ENCODE results near the gene SRRM3.
"Not testable (repeated sequence)": the region's sequence is repeated elsewhere in the genome, so short reads cannot be mapped to it uniquely, and the experiment has no call there.

The SRRM3 gene

DNA sequence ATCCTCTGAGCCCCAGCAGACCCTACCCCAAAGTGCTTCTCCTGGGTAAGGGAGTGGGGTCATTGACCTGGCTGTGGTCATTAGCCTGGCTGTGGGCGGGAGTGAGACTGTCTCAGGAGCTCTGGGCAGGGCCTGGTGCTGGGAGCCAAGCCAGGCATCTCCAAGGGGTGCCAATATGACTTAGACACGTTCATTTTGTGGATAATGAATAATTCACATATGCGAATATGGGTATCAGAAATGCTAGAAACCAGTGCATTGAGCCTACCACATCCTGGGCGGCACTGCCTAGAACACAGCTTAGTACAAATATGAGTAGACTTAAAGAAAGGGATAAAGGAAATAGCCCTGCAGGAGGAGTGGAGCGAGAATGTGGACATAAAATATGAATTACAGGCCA is 14.4 kb upstream of the SRRM3 start:
- in situ Hi-C loops (cut with MboI; ENCODE audit: low sequenced_read_pairs), result no loop called here

DNA sequence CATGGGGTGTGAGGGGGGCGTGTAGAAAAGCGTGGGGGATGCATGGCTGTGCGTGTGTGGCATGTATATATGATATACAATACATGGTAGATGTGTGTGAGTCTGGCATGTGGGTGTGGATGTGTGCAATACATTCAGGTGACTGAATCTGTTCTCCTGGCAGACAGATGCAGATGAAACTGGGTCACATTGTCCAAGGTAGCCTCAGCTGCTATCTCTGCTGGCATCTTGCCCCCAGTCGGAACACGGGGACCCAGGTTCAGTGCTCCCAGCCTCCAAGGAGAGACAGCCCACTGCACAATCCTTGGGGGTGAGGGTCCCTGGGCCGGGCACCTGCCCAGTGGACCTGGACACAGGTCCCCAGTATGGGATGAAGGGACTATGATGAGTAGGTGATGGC is 12.4 kb upstream of the SRRM3 start:
- in situ Hi-C loops (cut with MboI; ENCODE audit: low sequenced_read_pairs), result no loop called here

DNA sequence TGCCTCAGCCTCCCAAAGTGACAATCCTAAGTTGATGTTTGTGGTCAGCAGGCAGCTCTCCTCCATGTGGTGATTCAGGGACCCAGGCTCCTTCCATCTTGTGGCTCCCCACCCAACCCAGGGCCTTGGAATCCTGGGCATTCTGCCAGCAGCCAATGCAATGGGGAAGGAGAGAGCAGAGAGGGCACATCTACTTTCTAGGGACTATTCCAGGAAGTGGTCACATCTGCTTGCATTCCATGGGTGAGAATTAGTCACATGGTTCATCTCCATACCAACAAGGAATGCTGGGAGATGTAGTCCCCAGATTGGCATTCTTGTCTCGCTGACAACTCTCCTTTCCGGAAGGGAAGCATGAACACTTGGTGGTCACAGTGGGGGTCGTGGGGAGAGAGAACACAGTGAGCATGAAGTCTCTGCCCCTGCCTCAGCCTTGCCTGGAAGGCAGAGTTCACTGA is 9.9 kb upstream of the SRRM3 start:
- in situ Hi-C loops (cut with MboI; ENCODE audit: low sequenced_read_pairs), result no loop called here

DNA sequence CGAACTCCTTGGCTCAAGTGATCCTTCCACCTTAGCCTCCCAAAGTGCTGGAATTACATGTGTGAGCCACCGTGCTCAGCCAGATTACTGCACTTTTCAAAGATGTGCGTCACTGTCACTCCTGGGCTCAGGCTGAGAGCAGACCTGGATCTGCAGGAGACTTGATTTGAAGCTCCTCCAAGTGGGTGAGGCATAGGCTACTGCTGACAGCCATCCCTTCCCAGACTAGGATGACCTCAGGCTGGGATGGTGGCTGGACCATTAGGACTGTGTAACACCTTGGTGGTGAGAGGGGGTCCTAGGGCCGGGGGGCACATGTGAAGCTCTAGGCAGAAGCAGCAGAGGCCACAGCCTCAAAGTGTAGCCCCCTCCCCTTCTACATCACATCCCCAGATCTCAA is 8.2 kb upstream of the SRRM3 start:
- in situ Hi-C loops (cut with MboI; ENCODE audit: low sequenced_read_pairs), result no loop called here

DNA sequence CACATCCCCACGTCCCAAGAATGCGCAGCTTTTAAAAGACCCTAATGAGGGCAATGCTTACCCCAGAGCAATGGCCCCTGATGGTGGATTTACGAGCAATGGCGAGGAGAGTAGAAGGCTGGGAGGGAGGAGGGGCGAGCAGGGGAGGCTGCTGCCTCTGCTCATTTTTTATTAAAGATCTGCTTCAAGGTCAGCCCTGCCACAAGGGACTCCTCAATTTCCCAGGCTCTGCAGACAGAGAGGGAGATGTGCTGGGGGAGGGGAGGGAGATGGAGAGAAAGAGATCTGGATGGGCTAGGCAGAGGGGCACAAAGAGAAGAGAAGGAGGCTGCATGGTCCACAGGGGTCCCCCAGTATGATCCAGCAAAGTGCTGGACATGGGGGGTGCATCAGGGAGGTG is 7.8 kb upstream of the SRRM3 start:
- in situ Hi-C loops (cut with MboI; ENCODE audit: low sequenced_read_pairs), result no loop called here

DNA sequence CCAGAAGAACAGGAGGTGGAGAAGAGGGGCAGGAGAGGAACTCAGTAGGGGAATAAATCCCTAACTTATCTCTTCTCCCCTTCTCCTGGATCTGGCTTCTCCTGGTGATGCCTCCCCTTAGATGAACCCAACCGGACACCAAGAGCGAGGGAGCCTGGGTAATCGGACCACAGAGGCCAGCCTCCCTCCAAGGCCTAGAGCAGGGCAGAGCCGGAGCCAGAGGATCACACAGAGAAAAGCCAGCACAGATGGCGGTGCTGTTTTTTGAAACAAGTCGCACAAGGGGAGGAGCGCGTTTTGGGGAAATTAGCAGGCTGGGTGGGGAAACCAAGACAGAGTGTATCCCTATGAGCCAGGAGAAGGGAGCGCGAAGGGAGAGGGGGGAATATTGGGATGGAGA is 4.9 kb upstream of the SRRM3 start:
- in situ Hi-C loops (cut with MboI; ENCODE audit: low sequenced_read_pairs), result no loop called here

DNA sequence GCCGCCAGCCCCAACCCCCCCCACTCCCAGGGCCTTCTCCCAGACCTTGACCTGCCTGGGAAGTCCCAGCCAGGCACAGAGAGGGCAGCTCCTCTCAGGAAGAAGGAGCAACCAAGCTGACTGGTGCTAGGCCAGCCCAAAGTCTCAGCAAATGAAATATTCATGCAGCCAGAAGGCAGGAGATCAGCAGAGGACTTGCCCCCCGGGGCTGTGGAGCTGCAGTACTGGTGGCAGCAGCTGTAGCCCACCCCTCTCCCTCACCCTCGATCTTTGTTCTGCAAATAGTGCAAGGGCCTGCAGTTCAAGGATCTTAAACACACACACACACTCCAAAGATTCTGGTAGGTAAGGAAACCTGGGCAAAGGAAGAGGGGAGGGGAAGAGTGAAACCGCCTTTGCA is 3.5 kb upstream of the SRRM3 start:
- in situ Hi-C loops (cut with MboI; ENCODE audit: low sequenced_read_pairs), result no loop called here

DNA sequence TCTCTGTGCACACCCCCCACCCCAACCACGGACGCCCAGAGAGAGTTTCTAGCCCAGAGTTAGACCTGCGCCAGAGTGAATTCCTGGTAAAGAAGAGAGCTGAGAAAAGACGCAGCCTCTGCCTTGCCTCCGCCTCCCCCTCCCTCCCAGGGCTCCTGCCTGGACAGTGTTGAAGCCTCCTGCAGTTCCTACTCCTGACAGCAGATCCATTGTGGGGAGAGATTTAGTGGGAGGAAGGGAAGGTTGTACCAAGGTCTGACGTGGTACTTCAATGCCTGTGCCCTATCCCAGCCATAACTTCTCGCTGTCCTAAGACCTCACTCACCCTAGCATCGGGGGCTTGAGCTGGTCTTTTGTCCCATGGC is 952 bp downstream of the SRRM3 start:
- in situ Hi-C loops (cut with MboI; ENCODE audit: low sequenced_read_pairs), result no loop called here

DNA sequence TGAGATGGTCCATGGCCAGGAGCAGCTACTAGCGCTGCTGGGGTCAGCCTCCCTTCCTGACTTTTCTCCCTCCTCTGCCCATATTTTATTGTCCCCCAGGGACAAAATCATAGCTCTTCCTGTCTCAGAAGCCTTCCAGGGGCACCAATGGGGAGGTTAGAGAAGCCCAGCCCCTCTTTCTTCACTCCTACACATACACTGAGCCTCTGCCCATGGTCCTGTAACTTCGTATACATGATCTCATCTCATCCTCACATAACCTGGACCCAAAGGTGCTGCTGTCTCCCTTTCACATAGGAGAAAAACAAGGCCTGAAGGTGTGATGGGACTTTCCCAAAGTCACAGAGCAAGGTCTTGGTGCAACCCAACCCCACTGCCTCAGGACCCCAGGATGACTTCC is 2.5 kb downstream of the SRRM3 start:
- in situ Hi-C loops (cut with MboI; ENCODE audit: low sequenced_read_pairs), result no loop called here

DNA sequence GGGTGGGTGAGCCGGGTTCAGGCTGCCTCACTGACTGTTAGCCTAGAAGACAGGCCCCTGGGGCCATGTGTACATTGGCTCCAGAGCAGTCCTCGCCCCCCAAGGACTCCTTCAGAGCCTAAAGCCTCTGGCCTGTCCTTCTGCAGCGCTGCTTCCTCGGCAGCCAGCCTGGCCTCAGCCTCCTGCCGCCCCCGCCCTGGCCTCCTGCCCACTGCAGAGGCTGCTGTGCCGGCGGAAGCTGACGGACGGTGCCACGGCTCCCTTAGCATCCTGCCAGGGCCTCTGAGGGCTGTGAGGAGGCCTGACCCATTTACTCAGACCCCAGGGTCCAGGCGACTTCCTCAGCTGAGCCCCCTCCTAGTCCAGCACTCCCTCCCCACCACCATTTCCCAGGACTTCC is 4.9 kb downstream of the SRRM3 start:
- in situ Hi-C loops (cut with MboI; ENCODE audit: low sequenced_read_pairs), result no loop called here

DNA sequence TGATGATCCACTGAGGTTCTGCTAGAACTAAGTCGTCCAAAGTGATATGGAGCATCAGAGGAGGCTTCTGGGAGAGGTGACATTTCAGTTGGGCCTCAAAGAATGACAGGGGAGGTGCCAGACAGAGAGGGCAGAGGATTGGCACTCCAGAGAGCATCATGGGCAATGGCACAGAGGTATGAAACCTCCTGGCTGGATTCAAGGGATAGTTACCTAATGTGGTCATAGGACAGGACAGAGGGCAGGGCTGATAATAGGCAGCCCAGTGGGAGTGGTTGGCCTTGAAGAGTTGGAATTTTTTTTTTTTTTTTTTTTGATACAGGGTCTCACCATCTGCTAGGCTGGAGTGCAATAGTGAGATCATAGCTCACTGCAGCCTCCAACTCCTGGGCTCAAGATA is 7.6 kb downstream of the SRRM3 start:
- in situ Hi-C loops (cut with MboI; ENCODE audit: low sequenced_read_pairs), result no loop called here

DNA sequence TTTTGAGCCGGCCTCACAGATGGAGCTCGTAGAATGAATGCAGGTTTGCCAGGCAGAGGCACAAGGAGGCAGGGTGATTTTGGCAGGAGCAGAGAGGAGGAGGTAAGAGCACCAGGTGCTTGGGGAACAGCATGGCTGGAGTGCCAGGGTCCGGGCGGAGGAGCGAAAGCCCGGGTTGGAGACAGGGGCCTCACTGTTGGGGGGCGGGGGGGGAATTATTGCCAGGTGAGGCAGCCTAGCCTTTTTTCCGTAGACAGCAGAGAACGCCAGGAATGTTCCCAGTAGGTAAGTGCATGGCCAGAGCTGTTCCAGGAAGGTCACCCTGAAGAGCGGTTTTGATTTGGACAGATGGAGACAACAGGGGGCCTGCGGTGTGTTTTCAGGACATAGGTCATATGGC is 9.5 kb downstream of the SRRM3 start:
- in situ Hi-C loops (cut with MboI; ENCODE audit: low sequenced_read_pairs), result no loop called here

DNA sequence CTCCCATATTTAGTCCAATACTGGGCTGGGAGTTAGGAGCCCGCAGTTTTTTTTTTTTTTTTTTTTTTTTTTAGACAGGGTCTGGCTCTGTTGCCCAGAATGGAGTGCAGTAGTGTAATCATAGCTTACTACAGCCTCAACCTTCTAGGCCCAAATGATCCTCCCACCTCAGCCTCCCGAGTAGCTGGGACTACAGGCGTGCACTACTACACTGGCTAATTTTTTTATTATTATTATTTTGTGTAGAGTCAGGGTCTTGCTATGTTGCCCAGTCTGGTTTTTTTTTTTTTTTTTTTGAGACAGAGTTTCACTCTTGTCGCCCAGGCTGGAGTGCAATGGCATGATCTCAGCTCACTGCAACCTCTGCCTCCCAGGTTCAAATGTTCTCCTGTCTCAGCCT is 13.7 kb downstream of the SRRM3 start:
- in situ Hi-C loops (cut with MboI; ENCODE audit: low sequenced_read_pairs), result not testable (repeated sequence)

DNA sequence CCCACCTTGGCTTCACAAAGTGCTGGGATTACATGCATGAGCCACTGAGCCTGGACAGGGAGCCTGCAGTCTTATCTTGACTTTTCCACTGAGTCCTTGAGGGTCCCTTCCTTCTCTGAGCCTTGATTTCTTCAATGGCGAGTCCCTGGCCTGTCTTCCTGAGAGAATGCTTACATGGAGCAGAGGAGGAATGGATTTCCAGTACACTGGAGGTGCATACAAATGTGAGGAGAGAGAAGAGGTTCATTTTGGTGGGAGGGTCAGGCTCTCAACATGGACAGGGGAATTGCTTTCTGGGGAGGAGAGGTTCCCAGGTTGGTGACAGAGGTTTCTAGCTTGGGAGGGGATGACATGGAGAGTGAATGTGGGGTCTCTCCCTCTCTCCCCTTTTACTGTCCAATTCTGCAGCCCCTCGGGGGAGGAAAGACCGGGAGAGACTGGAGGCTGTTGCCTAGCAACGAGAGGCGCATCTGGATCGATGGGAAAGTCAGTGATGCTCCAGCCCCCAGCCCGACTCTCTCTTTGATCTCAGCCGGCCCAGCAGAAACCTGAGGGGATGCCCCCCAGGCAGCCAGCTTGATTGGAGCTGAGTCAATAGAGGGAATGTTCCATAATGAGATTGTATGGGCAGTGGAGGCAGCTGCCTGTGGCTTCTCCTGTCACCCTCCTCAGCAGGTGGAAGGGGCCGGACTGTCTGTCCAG is 14.8 kb downstream of the SRRM3 start:
- in situ Hi-C loops (cut with MboI; ENCODE audit: low sequenced_read_pairs), result no loop called here

DNA sequence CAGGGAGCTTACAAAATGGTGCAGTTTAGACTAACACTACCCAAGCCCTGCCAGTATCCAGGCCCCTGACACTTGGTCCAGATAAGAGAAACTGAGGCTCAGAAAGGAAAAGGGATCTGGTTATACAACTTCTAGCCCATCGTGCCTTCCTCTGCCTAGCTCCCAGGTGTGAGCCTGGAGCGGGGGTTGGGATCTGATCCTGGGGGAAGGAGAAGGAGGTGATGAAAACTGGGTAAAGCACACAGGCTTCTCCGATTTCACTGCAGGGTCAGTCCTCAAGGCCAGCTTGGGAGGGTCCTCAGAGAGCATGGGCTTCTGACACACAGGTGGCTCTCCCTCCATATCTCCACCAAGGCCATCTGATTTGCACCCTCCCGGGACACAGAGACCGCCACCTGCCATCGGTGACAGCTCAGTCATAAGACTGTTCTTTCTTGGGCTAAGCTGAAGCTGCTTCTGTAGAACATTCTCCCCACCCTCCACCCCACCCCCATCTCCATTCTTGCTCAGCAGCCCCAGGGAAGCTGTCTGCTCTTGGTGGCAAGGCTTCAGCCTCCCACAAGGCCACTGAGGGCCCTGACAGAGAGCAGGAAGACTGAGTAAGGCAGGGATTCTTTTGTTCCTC is 16.4 kb downstream of the SRRM3 start:
- in situ Hi-C loops (cut with MboI; ENCODE audit: low sequenced_read_pairs), result no loop called here

DNA sequence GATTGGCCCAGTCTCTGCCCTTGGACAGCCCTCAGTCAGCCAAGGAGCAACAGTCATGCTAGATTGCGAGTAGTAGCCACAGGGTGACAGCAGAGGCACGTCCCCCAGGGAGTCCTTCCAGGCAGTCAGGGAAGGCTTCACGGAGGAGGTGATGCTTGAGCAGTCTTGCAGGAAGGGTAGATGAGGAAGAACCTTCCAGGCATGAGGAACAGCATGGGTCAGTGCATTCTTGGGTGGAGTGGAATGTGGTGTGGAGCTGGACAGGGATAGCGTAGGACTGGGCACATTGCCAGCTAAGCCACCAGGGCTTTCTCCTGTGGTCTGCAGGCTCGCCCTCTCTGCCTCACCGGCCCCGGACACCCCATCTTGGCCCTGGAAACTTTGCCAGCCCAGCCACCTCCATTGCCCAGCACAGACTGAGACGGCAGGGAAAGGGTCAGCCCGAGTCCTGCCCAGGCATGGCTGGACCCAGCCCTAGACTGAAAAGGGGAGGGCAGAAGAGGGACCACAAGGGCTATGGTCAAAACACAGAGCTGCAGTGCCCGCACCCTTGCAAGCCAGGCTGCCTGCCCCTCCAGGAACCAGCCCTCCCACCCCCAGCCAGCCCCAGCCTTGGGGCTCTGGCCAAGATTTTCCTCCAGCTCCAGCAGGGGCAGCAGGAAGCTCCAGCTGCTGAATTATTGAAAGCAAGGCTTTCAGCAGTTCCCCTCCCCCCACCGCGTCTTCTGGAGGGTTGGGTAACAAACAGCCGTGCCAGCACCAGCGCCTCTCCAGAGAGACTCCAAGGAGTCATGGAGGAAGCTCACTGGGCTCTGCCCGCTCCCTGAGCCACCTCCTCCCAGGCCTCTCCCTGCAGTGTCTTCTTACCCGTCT is 18.7 kb downstream of the SRRM3 start:
- in situ Hi-C loops (cut with MboI; ENCODE audit: low sequenced_read_pairs), result no loop called here

DNA sequence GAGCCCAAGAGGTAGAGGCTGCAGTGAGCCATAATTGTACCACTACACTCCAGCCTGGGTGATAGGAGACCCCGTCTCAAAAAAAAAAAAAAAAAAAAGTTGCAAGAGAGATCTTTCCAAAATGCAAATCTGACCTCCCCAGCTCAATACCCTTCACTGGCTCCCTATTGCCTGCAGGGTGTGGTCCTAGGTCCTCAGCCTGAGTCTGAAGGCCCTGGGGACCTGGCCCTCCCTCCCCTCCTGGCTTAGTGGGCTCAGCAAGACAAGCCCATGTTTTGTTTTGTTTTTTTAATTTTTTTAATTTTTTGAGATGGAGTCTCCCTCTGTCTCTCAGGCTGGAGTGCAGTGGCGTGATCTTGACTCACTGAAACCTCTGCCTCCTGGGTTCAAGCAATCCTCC is 20.6 kb downstream of the SRRM3 start:
- in situ Hi-C loops (cut with MboI; ENCODE audit: low sequenced_read_pairs), result no loop called here

DNA sequence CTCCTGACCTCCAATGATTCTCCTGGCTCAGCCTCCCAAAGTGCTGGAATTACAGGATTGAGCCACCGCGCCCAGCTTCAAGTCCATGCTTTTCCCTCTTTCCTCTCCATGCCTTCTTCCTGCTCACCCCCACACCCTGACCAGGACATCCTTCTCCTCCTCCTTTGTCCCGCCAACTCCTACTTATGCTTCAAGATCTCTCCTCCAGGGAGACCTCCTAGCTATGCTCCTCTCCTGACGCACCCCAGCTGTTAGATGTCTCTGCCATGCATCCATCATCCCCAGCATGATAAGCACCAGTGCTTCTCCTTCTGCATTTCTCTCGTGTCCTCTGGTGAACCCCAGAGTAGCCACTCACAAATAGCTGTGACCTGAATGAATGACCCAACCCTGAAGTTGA is 21.1 kb downstream of the SRRM3 start:
- in situ Hi-C loops (cut with MboI; ENCODE audit: low sequenced_read_pairs), result no loop called here

DNA sequence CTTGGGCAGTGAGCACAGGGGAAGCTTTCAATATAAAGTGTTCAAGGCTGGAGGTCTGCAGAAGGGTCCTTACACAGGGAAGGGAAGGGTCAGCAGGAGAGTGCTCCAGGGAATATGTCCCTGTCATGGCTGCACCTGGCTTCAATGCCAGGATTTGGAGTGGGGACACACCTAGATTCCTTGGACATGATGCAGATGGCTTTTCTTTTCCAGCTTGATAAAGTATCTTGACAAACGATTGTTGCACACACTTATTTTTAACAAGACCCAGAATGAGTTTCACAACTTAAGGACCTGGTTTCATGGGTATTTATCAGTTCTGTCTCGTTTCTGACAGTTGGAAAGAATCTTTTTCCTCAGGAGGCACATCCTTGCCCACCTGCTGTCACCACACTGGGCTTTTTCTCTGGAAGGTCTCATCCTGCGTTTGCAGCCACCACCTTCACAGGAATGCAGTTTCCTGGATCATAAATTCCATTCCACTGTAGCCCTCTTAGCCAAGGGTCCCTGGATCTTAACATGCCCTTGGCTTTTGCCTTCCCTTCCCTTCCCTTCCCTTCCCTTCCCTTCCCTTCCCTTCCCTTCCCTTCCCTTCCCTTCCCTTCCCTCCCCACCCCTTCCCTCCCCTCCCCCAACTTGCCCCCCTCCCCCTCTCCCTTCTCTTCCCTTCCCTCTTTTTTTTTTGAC is 21.7 kb downstream of the SRRM3 start:
- in situ Hi-C loops (cut with MboI; ENCODE audit: low sequenced_read_pairs), result no loop called here

DNA sequence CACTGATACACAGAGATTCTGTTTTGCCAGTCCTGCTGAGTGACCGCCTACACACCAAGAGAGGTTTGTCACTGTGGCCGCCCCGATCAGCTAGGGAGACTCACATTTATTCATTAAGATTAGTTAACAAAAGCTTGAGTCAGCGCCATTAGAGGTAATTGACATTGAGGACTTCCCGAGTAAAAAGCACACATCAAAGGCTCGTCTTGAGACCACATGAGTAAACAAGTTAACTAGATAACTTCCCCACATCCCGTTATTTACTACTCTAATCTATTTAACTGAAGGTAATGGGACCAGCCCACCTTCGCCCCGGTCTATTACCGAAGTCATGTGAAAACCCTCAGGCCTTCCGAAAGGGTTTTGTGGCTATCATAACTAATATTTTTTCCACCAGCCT is 23.0 kb downstream of the SRRM3 start:
- in situ Hi-C loops (cut with MboI; ENCODE audit: low sequenced_read_pairs), result no loop called here

DNA sequence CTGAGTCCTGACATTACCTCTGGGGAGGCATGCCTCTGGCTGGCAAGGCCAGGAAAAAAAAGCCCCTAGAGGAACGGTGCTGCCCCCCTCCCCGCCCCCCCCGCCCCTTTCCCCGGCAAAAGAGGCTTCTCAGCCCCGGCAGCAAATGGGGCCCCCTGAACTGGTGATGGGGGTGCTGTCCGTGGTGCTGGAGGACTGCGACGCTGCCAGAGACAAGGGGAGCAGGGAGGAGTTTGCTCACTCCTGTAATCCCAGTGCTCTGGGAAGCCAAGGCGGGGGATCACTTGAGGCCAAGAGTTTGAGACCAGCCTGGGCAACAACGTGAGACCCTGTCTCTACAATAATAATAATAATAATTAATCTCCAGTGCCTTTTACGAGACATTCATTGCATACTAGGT is 23.7 kb downstream of the SRRM3 start:
- in situ Hi-C loops (cut with MboI; ENCODE audit: low sequenced_read_pairs), result no loop called here

DNA sequence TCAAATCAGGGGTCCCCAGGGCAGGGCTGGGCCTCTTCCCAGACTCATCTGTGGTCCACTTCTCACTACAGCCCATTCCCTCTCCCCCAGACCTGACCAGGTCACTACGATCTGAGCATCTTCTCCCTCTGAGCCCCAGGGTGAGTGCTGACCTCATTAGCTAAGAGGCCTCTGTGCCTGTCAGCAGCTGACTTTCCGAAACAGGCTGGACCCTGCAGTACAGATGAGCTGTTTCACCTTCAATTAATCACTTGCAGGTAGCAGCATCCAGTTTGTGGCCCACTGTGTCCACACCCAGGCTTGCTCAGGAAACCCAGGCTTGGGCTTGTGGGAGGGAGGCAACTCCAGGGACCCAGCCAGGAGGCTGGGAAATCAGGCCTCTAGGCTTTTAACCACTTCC is 24.3 kb downstream of the SRRM3 start:
- in situ Hi-C loops (cut with MboI; ENCODE audit: low sequenced_read_pairs), result no loop called here

Measured in HL-60/S4 treated with retinoic acid at 250 ng/mL for 4 days and 3 days (cell line).